Esophagus squamous epithelium (tissue), 4 donors: Measurements from ENCODE around the gene TUBD1.

Experiments used
- CTCF ChIP-seq, 6 experiments: fragments of 450-650 bp in 4 of 6; fragments of 200-600 bp in 2 of 6; sonication (generic) in 2 of 6; IDR thresholded peaks; one replicate each; pipeline ENCODE4 v1.5.1; 2016 to 2019; ENCODE audit warnings: antibody characterized with exemption in 6 of 6, mild to moderate bottlenecking in 4 of 6, moderate library complexity in 4 of 6
- POLR2A ChIP-seq, 4 donors: fragments of 450-650 bp; IDR thresholded peaks; one replicate each; pipeline ENCODE4 v1.6.1; 2017; ENCODE audit warnings: antibody characterized with exemption in 4 of 4, mild to moderate bottlenecking in 4 of 4, moderate library complexity in 3 of 4

- TF ChIP-seq CTCF (IDR thresholded peaks at IDR 0.05) (no peak), POLR2A (IDR thresholded peaks at IDR 0.05) (no peak)
These were observed 10.7 kb upstream of the TUBD1 start for GRCh38 chr17:59903455-59903854.
